Activated naive CD4-positive, alpha-beta T cell treated with anti-CD3 and anti-CD28 coated beads, Interleukin-2, amount 50 U/mL, for 72 hours (primary cell): ENCODE results near the gene NOTUM. TPM values are rescaled to one million over a fixed set of nuclear protein-coding genes. Genes with fewer than 3 reads are reported as not detected.

Experiments used
- ATAC-seq, 2 donors: fragments of 150-1000 bp; cut with Tn5 transposase; 2 replicates each; pipeline ENCODE4 v1.10.0; 2021; ENCODE audit warnings: mild to moderate bottlenecking in 2 of 2, moderate library complexity in 2 of 2
- DNase-seq, 2 donors: peaks; one replicate each; pipeline ENCODE4 v3.0.0; 2021 to 2022; ENCODE audit warnings: low spot score in 2 of 2
- H3K27ac Mint-ChIP-seq, 2 donors: one replicate each; pipeline ENCODE4 v1.8.0; 2022; ENCODE audit warnings: mild to moderate bottlenecking in 2 of 2, mixed read lengths in 2 of 2
- H3K36me3 Mint-ChIP-seq, 2 donors: one replicate each; pipeline ENCODE4 v1.8.0; 2022; ENCODE audit warnings: mixed read lengths in 2 of 2
- H3K9me3 Mint-ChIP-seq, 2 donors: one replicate each; pipeline ENCODE4 v1.8.0; 2022; ENCODE audit warnings: mixed read lengths in 2 of 2
- total RNA-seq, 2 donors: library from RNA; stranded (reverse); gene quantifications; one replicate each; pipeline ENCODE4 v1.2.3, GENCODE V29; 2022

The NOTUM gene
- total RNA-seq, 2 donors from 2014 or later = 0.39 to 1.1 TPM

DNA sequence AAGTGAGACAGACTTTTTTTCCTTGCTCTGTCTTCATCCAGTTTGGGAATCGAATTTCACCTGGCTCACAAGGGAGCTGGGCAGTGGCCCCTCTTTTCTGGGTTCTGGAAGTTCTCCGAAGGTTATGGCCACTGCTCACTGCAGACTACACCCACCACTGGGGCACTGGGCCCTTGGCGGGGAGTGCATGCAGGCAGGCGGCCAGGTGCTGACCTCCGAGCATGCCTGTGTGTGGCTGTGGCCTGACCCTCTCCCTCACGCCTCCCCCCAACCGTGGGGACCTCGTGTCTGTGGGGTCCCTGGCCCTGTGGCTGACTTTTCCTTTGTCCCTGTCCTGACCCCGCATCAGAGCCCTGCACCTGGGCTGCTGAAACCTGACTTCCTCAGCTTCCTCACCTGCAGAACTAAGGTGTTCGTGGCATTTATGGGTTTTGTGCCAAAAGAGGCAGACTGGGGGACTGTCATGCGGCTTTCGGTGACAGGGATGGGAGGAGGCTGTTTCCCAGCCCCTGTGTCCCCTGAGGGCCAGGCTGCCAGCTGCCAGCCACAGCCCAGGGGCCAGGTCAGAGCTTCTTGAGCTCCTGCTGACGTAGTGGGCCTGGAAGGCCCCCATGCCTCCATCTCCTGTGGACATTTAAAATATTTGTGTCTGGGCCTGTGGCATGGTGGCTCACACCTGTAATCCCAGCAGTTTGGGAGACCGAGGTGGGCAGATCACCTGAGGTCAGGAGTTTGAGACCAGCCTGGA is 37.9 kb upstream of the NOTUM start:
- ATAC-seq (no peak), DNase-seq (no peak)
- H3K36me3 Mint-ChIP-seq = no peaks in the 10 kb centered on the region
- no peak overlapping the region for H3K27ac Mint-ChIP-seq
- no peaks in the 10 kb centered on the region for H3K9me3 Mint-ChIP-seq

DNA sequence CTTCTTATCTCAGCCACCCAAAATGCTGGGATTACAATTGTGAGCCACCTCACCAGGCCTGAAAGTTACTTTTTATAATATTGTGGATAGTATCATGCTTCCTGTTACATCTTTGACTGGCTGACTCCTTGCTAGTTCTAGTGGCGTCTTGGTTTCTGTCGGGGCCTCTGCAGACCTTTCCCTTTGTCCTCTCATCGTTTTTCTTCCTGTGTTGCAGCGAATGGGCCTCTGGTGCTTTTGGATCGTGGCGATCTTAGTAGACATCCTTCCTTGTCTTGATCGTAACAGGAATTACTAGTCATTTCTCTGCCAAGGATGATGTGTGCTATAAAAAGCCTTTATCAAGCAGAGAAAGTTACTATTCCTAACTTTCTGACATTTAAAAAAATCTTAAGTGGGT is 37.2 kb upstream of the NOTUM start:
- no peaks in the 10 kb centered on the region for H3K36me3 Mint-ChIP-seq
- ATAC-seq (no peak), DNase-seq (no peak)
- H3K27ac Mint-ChIP-seq = no peak overlapping the region
- no peaks in the 10 kb centered on the region for H3K9me3 Mint-ChIP-seq

DNA sequence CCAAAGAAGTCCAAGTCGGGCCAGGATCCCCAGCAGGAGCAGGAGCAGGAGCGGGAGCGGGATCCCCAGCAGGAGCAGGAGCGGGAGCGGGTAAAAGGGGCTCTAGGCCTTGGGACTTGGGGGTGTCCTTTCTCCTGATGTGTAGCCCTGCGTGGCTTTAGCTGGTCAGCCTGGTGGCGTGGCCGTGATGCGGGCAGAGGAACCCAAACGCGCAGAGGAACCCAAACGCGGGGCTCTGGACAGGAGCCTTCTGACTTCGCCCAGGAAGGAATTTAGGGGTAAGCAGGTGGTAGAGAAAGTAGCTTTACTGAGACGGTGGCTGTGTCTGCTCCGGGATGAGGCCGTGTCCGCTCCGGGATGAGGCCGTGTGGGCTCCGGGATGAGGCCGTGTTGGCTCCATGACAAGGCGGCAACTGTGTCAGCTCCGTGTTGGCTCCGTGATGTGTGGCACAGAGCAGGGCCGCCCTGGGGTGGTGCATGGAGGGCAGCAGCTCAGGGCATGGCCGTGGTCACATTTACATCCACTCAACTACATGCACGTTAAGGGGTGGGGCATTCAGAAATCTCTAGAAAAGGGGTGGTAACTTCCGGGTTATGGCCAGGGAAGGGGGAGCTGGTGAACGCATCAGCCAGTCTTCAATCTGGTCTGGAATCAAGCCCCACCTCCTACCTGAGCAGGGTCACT is 35.9 kb upstream of the NOTUM start:
- no peak for ATAC-seq
- no peak for DNase-seq
- no peaks in the 10 kb centered on the region for H3K36me3 Mint-ChIP-seq
- peak overlapping the region in 1 of 2 donors; percentile 50 for H3K27ac Mint-ChIP-seq
- H3K9me3 Mint-ChIP-seq = no peaks in the 10 kb centered on the region

DNA sequence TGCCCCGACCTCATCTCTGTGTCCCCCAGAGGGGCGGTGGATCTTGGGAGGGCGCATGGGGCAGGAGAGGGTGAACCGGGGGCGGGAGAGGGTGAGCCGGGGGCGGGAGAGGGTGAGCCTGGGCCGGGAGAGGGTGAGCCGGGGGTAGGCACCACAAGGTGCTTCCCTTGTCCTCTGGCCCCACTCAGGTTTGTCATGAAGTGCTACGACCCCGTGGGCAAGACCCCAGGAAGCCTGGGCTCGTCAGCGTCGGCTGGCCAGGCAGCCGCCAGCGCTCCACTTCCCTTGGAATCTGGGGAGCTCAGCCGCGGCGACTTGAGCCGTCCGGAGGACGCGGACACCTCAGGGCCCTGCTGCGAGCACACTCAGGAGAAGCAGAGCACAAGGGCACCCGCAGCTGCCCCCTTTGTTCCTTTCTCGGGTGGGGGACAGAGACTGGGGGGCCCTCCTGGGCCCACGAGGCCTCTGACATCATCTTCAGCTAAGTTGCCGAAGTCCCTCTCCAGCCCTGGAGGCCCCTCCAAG is 35.3 kb upstream of the NOTUM start:
- H3K36me3 Mint-ChIP-seq = no peaks in the 10 kb centered on the region
- ATAC-seq (no peak), DNase-seq (no peak)
- H3K9me3 Mint-ChIP-seq = no peaks in the 10 kb centered on the region
- H3K27ac Mint-ChIP-seq = no peak overlapping the region

DNA sequence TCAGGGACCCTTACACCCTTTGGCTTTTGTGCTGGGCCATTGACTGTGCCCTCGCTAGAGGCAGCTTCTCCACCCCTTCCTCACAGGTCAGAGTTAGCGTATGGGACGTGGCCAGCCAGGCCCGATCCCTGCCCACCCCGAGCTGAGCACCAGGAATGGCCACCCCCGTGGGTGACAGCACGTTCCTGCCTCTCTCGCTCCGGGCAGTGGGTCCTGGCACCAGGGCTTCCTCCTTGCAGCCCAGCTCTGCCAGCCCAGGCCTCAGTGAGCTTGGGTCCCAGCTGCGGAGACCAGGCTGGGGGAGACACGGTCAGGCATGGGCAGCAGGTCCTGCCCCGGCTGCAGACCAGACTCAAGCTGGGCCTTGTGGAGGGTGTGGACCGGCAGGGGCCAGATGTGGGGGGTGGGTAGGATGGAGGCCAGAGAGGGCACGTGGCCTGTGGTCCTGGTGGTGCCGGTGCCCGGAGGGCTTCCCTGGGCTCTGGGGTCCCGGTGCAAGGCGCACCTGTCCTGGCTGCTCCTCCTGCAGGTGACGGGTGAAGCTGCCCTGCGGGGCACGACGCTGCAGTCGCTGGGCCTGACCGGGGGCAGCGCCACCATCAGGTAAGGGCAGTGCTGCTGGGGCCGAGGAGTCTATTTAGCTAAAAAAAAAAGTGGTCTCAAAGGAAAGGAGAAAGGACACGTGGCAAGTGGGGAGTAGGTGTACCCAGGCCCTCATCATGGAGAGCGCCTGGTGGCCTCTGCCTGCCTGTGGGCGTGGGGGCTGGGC is 34.7 kb upstream of the NOTUM start:
- H3K36me3 Mint-ChIP-seq = no peaks in the 10 kb centered on the region
- H3K27ac Mint-ChIP-seq = no peak overlapping the region
- H3K9me3 Mint-ChIP-seq = no peaks in the 10 kb centered on the region
- DNase-seq (no peak), ATAC-seq (no peak)

DNA sequence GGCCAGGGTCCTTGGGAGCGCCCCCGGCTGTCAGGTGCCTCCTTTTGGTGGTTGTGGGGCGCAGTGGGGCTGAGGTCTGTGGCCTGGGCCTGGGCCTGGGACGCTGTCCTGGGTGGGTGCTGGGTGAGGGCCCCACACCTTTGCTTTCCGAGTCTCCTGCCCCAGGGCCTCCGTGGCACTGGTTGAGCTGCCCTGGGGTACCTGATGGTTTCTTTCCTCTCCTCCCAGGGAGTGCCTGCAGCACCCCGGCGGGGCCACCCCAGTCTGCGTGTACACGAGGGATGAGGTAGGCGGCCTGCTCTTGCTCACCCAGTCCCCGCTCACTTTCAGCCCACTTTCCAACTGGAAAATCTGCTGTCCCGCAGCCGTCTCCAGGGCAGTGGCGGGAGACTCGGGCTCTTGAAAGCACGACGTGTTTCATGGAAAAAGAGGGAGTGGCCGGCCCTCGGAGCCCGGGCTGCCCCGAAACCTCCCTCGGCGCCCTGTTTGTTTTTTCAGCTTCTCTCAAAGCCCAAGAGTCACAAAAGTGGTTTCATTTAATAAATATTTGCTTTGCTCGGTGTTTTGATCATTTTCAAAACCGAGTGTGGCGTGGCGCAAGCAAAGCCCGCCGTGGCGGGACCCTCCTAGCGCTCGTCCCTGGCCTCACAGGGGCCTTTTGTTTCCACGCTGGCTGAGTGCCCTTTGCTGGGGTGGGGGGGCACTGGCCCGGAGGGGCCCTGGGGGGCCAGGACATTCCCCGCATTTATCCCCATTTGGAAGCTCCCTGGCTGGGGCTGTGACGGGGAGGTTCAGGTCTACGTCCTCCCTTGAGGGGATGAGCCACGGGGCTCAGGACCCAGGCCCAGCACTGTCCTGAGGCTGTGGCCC is 33.8 kb upstream of the NOTUM start:
- no peaks in the 10 kb centered on the region for H3K9me3 Mint-ChIP-seq
- DNase-seq = no peak

DNA sequence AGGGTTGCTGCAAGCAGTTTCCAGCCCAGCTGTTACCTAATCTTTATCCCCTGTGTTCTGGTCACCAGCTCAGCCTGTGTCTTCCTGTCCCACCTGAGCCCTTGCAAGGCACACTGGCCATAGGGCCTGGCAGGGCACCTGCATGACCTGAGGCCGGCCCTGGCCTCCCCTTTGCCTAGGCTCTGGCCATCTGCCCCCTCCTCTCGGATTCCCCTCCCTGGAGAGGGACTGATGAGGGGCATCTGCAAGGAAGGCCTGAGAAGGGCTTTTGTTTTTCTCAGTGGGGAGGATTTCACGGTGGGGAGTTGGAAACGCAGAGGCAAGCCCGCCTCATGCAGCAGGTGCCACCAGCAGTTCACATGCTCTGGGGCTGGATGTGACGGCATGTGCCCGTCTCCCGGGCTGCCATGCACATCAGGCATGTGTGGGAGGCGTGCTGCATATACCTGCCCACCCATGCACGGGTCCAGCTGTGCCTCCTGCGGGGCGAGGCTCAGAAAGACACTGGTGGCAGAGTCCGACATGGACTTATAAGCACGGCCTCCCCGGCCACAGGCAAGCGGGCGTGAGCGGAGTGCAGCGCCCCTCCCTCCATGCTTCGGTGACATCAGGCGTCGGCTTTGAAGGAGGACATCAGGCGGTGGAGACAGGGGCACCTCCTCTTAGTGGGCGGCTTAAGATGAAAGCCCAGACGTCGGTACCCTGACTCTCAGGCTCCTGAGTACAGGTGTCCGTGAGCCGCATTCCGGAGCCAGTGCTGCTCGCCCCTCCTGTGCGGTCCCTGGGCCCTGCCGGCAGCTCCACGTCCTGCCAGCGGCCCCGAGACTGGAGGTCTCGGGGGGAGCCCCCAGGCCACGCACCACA is 33.0 kb upstream of the NOTUM start:
- Mint-ChIP-seq H3K36me3 (no peaks in the 10 kb centered on the region), H3K27ac (no peak overlapping the region), H3K9me3 (no peaks in the 10 kb centered on the region)
- DNase-seq (no peak), ATAC-seq (no peak)

More for the DNA sequence above, 33.8 kb upstream of the NOTUM start:
- Mint-ChIP-seq H3K27ac (no peak overlapping the region), H3K36me3 (no peaks in the 10 kb centered on the region)
- ATAC-seq = no peak

DNA sequence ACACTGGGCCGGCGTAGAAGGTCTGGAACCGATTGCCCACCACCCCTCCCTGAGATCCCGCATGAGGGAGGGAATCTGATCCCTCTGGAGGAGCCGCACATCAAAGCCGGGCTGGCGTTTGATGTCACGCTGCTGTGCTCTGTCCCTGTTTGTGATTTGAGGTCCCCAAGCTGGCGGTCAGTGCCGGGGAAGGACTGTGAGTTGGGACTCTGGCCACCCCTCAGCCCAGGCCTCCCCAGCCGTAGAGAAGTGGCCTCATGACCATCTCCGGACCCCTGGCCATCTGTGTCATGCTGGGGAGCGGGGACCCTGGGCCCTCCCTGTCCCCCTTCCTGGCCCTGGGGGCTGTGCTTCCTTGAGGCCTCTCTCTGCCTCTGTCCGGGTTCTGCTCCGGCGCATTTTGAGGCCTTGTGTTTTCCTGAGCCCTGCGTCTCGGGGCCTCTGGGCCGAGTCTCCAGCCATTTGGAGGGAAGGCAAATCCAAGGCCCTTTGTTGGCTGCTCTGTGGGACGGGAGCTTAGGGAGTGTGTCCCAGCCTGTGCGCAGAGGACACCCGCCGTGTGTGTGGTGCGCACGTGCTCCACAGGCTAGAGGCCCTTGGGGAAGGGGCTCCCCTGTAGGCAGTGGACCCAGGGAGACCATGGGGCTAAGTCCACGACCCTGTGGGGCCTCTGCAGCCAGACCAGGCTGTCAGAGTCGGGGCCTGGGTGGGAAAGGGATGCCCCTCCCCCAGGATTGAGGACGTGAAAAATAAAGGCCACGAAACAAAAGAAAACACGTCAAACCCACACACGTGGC is 31.5 kb upstream of the NOTUM start:
- no peaks in the 10 kb centered on the region for H3K36me3 Mint-ChIP-seq
- ATAC-seq = no peak
- no peaks in the 10 kb centered on the region for H3K9me3 Mint-ChIP-seq
- H3K27ac Mint-ChIP-seq = no peak overlapping the region
- DNase-seq = no peak

DNA sequence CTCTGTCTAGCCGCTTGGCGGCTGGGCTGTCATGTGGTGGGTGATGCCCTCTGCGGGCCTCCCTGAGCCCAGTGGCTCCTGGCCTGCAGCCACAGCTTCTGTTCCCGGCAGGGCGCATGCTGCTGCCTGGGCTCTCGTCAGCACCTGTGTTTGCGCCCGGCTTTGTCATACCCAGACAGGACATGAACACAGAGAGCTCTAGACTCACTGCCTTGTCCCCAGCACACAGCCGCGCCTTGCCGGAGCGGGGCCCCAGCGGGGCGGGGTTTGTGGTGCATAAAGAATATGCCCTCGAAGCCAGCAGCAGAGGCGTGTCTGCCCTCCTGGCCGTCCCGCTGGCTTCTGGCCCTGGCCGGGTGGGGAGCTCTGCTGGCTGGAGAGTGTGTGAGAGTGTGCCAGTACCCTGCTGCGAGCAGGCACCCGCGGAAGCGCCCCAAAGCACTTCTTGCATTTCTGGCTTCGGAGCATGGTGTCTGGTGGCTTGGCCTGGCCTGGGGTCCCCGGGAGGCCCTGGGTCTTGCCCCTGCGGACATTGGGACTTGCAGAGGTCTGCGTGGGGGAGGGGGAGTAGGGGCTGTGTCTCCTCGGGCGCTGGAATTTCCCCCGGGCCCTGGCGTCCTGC is 30.8 kb upstream of the NOTUM start:
- ATAC-seq (peak in 1 of 2 donors; percentile 29), DNase-seq (no peak)
- Mint-ChIP-seq H3K9me3 (no peaks in the 10 kb centered on the region), H3K27ac (no peak overlapping the region), H3K36me3 (no peaks in the 10 kb centered on the region)

DNA sequence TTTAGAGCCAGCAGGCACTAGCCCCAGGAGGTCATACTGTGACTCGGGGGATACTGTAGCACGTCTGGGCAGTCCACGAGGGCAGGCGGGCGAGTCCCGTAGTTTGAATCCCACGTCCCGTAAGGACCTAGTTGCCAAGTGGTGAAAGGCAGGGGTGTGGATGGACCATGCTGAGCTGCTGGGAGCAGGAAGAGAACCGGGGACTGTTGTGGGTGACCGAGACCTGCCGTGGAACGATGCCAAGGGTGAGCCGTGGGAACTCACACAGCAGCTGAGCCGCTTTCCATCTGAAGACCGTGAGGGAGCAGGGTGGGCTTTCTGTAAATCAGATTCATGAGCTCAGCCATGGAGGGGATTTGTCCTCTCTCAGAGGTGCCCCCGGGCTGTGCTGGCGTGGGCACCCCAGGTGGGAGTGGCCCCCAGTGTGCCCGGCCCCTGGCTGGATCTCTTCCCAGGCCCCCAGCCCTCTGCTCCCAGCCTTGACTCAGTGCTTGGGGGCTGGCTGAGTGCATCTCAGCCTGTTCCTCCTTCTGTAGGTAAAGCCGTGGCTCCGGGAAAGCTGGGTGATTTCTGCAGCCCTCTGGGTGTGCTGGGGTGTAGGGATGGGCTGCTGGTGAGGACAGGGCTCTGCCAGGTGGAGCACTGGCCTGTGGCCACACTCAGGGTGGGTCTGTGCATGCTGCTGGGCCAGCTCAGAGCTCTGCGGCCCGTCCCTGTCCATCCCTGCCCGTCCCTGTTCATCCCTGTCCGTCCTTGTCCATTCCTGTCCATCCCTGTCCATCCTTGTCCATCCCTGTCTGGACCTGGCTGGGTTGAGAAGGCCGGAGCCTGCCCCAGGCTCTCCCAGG is 30.1 kb upstream of the NOTUM start:
- ATAC-seq (peak in 1 of 2 donors; percentile 7), DNase-seq (no peak)
- Mint-ChIP-seq H3K27ac (no peak overlapping the region), H3K36me3 (no peaks in the 10 kb centered on the region), H3K9me3 (no peaks in the 10 kb centered on the region)

DNA sequence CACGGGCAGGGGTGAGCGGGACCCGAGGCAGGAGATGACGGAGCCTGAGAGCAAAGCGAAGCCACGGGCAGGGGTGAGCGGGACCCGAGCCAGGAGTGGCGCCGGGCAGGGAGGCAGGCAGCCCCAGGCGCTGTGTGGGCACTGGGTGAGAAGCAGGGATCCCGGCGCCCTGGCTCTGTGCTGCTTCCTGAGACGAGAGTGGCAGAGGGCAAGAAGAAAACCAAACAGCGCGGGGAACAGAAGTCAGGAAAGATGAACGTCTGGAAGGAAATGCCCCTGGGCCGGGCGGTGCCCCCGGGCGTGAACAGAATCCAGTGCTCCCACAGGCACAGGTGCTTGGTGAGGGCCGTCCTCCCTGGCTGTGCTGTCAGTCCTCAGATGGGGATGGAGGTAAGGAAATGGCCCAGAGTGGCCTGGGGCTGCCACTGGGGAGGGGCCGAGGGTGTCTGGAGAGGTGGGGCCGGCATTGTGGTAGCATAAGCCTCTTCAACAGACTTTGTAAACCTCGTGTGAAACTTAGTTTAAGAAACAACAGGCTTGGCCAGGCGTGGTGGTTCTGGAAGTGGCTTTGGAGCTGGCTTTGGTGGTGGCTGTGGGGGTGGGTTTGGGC is 26.3 kb upstream of the NOTUM start:
- no peak for ATAC-seq
- no peaks in the 10 kb centered on the region for H3K9me3 Mint-ChIP-seq

DNA sequence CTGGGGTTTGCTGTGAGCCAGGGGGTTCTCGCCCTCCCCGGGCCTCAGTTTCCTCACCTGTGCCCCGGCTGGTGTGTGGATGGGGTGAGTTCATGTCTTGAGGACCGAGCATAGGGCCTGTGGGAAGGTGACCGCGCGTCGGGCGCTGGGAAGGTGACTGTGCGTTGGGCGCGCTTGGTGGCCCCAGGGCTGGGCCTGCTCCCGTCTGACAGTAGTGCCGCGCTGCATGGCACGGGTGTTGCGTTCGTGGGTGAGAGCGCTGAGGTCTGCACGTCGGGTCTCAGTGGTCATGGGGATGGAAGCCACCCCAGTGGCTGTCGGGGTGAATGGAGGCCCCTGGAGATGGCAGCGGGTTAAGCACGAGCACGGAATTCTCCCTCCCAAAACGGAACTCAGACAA is 25.6 kb upstream of the NOTUM start:
- Mint-ChIP-seq H3K36me3 (peaks cover 0 to 7% of the 10 kb centered on the region in 2 donors), H3K27ac (no peak overlapping the region), H3K9me3 (no peaks in the 10 kb centered on the region)
- DNase-seq (no peak), ATAC-seq (no peak)

More for the DNA sequence above, 26.3 kb upstream of the NOTUM start:
- Mint-ChIP-seq H3K27ac (no peak overlapping the region), H3K36me3 (peaks cover 0 to 7% of the 10 kb centered on the region in 2 donors)
- DNase-seq = no peak

DNA sequence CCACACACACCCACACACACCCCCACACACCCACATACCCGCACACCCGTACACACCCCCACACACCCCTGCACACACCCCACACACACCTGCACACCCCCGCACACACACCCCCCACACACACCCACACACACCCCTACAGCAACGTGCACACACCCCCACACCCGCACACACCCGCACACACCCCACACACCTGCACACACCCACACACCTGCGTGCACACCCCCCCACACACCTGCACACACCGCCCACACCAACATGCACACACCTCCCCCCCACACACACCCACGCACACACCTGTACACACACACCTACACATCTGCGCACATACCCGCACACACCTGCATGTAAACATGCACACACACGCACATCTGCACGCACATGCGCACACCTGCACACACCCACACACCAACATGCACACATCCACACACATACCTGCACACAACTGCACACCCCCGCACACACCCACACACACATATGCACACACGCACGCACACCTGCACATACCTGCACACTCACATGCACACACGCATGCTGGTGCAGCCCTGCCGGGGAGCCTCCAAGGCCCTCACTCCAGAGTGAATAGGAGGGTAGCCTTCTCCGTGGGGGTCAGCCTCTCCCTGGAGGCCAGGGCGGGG is 23.9 kb upstream of the NOTUM start:
- DNase-seq = no peak
- Mint-ChIP-seq H3K36me3 (peaks cover 0 to 7% of the 10 kb centered on the region in 2 donors), H3K27ac (no peak overlapping the region), H3K9me3 (no peaks in the 10 kb centered on the region)
- ATAC-seq = no peak
